AG10803 (cell line): ENCODE measurements around the gene C1orf141.

ENCODE experiments used
- DNase-seq: peaks from one replicate; pipeline ENCODE4 v3.0.0; 2010; ENCODE audit warnings: low read depth
- H3K4me3 ChIP-seq: 2 replicates; pipeline ENCODE4 v1.5.1; 2011; ENCODE audit warnings: mild to moderate bottlenecking, low read length, control low read depth
- TF ChIP-seq, protein P1 (sequence below): conservative IDR thresholded peaks from 2 replicates; pipeline ENCODE4 v1.5.1; 2011; ENCODE audit warnings: mild to moderate bottlenecking, low read length, control low read depth, inconsistent platforms

Gene C1orf141

GRCh38 chr1:67062412-67062811 lies 72.4 kb downstream of the C1orf141 start:
- no peak overlapping the region for H3K4me3 ChIP-seq
- TF ChIP-seq, protein P1, sequence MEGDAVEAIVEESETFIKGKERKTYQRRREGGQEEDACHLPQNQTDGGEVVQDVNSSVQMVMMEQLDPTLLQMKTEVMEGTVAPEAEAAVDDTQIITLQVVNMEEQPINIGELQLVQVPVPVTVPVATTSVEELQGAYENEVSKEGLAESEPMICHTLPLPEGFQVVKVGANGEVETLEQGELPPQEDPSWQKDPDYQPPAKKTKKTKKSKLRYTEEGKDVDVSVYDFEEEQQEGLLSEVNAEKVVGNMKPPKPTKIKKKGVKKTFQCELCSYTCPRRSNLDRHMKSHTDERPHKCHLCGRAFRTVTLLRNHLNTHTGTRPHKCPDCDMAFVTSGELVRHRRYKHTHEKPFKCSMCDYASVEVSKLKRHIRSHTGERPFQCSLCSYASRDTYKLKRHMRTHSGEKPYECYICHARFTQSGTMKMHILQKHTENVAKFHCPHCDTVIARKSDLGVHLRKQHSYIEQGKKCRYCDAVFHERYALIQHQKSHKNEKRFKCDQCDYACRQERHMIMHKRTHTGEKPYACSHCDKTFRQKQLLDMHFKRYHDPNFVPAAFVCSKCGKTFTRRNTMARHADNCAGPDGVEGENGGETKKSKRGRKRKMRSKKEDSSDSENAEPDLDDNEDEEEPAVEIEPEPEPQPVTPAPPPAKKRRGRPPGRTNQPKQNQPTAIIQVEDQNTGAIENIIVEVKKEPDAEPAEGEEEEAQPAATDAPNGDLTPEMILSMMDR: no peak

GRCh38 chr1:67061266-67061665 lies 73.5 kb downstream of the C1orf141 start:
- TF ChIP-seq, protein P1: no peak
- no peak overlapping the region for H3K4me3 ChIP-seq
- DNase-seq: no peak

More at GRCh38 chr1:67062412-67062811, 72.4 kb downstream of the C1orf141 start:
- DNase-seq: no peak

GRCh38 chr1:67060811-67061218 lies 74.0 kb downstream of the C1orf141 start:
- TF ChIP-seq, protein P1: no peak
- no peak overlapping the region for H3K4me3 ChIP-seq
- peak; percentile 98 for DNase-seq

DNA sequence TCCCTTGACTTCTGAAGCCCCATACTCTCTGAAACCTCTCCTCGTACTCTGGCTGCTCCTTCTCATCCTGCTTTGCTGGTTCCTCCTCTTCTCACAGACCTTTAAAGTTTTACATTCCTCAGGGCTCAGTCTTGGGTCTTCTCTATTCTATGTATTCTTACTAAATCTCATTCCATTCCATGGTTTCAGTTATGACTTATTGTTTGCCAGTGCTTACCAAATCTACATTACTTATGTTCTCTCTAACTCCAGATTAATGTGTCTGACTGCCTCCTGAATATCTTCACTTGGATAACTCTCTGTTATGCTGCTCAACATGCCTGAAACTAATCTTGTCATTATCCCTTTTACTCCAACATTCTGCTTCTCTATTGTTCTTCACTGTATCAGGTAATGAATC lies 75.4 kb downstream of the C1orf141 start:
- peak; percentile 58 for DNase-seq
- TF ChIP-seq, protein P1: no peak
- H3K4me3 ChIP-seq: no peak overlapping the region

DNA sequence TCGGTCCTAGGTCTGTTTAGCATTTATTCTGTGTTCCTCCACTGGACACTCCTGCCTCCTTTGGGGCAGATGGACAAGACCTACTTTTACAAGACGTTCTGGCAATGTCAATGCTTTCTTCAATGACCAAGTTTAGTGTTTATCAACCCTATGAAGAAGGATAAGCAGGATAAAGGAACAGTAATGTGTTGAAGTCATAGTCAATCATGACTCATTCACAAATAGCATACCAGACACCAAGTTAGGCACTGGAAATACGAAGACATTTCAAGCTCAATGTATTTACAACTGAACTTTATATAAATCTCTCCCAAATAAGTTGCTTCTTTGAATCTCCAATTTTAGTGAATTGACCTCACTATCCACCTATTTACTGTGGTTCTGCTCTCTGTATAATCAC lies 76.0 kb downstream of the C1orf141 start:
- H3K4me3 ChIP-seq: no peak overlapping the region
- DNase-seq: peak; percentile 9
- TF ChIP-seq, protein P1: no peak

- no peak overlapping the region for H3K4me3 ChIP-seq
- TF ChIP-seq, protein P1: no peak
- DNase-seq: no peak
These were observed 76.5 kb downstream of the C1orf141 start for GRCh38 chr1:67058242-67058641.

- TF ChIP-seq, protein P1: no peak
- peak; percentile 56 for DNase-seq
- H3K4me3 ChIP-seq: peak within 1 kb of the TSS; percentile 83
These were observed 80.7 kb downstream of the C1orf141 start, which contains the start of gene SLC35D1 for GRCh38 chr1:67053785-67054772. TSS of gene SLC35D1 (minus strand) at chr1:67054148. CDS start at chr1:67054013, 135 bp downstream.
